GM12891 (cell line): ENCODE measurements around the gene GATAD2A.

Experiments used
- DNase-seq: peaks from one replicate; pipeline ENCODE4 v3.0.0; 2011; ENCODE audit warnings: low spot score; ENCODE audit not compliant: insufficient read length
- FAIRE-seq: peaks from 2 replicates; lab custom pipeline; 2011; peaks lifted over from hg19 to GRCh38; lab: Jason Lieb, UNC
- PAX5 ChIP-seq: IDR thresholded peaks from 2 replicates; pipeline ENCODE4 v1.6.1; 2011; ENCODE audit warnings: low read length, moderate library complexity, mild to moderate bottlenecking; ENCODE audit not compliant: insufficient read depth, severe bottlenecking
- POLR2A ChIP-seq: IDR thresholded peaks from 2 replicates; pipeline ENCODE4 v1.6.1; 2011; ENCODE audit warnings: low read depth, low read length, control low read depth
- POLR2AphosphoS5 ChIP-seq: IDR thresholded peaks from 2 replicates; pipeline ENCODE4 v1.6.1; 2011; ENCODE audit warnings: low read depth, low read length, control low read depth
- POU2F2 ChIP-seq: IDR thresholded peaks from 2 replicates; pipeline ENCODE4 v1.6.1; 2011; ENCODE audit warnings: low read depth, mild to moderate bottlenecking, control low read depth, low read length, moderate library complexity
- SPI1 ChIP-seq: IDR thresholded peaks from 2 replicates; pipeline ENCODE4 v1.6.1; 2011; ENCODE audit warnings: low read depth, low read length, control low read depth
- TAF1 ChIP-seq: IDR thresholded peaks from 2 replicates; pipeline ENCODE4 v1.6.1; 2011; ENCODE audit warnings: low read depth, low read length, control low read depth

Gene GATAD2A

DNA sequence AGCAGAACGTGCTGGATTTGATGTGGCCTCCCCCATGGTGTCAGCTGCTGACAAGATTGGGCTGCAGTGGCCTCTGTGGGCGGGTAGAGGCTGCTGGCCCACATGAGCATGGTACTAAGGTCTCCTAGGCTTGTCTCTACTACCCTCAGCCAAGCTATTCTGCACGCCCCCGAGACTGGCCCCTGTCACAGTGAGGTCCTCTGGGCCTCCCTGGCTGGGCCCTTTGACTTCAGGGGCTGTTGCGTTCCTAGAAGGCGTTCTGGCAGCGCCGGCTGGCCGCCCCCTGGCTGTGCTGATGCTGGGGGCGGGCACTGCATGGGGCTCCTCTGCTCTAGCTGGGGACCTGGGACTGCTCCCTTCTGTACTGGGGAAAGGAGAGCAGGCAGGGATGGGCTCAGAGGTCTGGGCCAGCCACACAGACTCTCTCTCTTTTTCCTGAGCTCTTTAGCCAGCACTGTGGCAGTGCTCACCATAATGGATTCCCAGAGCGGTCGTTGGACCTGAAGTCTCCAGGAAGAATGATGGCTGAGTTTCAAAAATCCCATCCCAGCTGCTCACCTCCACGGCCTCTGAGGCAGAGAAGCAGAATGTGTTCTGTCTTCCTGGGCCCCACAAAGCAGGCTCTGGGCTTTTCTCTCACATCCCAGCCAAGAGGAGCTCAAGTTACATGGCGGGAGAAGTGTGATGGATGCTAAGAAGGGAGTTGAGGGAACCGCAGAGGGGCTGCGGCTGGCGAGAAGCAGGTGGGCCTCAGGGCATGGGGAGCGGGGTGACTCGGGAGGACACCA lies 77.5 kb downstream of the GATAD2A start:
- DNase-seq (no peak), FAIRE-seq (no peak)
- TF ChIP-seq POLR2A (no peak), SPI1 (no peak), TAF1 (no peak), POU2F2 (no peak), POLR2AphosphoS5 (no peak), PAX5 (no peak)

DNA sequence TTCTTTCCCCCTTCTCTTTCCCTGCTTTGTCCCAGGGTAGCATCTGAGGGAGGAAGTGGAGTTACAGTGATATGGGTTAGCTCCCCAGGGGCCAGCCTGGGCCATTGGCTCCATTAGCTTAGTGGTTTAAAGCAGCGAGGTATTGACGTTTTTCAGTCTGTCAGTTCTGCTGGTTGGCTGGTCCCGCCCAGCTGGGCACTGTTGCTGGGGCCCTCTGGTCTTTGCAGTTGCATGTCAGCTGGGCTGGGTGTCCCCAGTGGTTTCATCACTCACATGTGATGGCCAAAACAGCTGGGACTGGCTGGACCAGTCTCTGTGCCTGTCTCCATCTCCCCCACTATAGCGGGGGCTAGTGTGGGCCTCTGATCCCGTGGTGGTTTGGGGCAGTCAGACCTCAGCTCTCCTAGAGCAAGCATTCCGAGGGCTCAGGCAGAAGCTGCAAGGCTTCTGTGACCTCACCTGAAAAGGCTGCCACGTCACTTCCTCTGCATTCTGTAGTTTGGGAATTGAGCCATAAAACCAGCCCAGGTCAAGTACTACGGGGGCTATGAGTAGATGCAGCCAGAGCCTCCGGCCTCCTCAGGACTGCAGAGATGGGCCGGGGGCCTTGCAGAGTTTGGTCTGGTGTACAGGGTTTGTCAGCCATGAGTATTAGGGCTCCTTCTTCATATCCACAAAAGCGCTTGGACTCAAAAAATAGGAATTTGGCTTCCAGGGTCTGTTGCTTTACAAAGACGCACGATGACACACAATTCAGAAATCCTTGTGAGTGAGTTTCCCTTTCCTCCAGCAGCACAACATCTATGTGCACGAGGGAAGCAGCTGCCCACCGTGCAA lies 79.9 kb downstream of the GATAD2A start:
- TF ChIP-seq TAF1 (no peak), SPI1 (0 out of 2 replicates have a peak, but pooled peaks have one; percentile 15)
- DNase-seq = no peak

DNA sequence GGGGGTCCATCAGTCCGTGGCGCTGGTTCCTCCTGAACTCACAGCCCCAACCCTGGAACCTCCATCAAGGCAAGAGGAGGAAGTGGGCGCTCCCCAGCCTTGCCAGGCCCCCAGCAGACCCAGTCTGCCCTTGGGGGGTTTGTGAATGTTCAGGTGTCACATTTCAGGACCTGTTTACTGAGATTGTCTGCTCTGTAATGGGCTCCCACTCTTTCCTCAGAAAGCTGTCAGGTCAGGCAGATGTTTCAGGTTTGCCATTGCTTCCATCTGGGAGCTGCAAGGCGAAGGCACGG lies 80.5 kb downstream of the GATAD2A start:
- TF ChIP-seq TAF1 (no peak), POU2F2 (no peak), POLR2AphosphoS5 (no peak), PAX5 (no peak), POLR2A (no peak), SPI1 (no peak)
- DNase-seq (no peak), FAIRE-seq (no peak)

More for the DNA sequence above, 79.9 kb downstream of the GATAD2A start:
- FAIRE-seq = no peak

DNA sequence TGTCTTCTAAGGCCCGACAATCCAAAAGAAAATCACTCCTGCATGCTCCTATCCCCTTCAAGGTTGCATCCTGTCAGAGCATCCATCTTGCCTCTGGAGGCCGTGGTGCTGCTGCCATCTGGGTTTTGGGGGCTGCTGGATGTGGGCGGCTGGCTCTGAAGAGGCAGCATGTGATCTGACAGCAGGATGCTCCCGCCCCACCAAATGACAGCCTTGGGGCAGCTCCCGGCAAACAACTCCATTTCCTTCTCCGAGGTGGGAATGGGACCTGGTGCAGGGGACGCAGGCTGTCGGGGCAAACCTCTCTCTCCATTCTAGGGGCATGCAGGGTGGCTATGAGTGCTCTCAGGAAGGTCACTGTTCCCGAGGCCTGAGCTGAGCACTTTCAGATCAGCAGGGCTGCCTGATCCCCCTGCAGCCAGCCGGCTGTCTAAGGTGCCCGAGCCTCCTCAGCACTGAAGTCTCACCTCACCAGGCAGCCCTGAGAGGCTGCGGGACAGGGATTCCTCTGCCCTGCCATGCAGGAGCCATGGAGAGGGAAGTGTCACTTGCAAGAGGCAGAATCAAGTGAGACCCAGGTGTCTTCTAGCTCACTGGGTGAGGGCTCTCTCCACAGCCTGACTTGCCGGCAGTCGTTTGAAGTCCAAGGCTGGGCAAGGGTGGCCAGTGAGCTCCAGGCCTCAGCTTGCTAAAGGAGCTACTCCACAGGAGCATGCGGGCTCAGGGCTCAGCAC lies 81.0 kb downstream of the GATAD2A start:
- DNase-seq = no peak

DNA sequence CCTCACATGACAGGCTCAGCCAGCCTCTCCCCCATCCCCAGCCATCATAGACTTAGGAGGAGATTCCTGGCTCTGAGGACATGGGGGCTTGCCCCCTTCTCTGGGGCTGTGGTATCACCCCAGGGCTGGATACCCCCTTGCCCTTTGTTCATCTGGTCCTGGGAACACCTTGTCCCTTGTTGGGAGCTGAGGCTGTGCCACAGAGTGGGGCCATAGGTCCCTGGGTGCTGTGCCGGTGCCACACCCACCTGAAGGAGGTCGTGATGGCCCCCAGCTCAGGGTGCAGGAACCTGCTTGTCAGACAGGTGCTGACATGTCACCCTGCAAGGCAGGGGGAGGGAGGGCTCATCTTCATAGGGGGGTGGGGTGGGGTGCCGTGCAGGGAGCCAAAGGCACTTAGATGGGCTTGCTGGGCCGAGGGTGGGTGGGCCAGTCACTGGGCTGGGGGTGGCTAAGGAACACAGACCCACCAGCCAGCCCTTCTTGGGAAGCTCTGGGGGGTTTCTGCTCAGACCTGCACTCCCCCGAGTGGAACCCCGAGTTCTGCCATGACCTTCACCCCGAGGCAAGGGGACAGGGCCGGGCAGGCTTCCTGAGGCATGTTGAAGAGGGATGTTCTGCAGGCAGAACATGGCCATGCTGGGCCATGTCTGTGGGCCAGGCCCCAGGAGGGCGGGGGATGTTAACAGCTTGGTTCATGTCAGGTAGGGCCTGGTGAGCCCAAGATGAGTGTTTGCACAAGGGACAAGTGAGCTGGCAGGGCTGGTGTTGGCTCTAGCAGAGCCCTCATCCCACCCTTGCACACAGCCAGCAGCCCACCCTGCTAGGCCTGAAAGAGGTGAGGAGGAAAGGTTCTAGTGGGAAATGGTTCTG lies 81.8 kb downstream of the GATAD2A start:
- DNase-seq (no peak), FAIRE-seq (no peak)
- TF ChIP-seq SPI1 (no peak), POLR2A (0 out of 2 replicates have a peak, but pooled peaks have one; percentile 25)

More for the DNA sequence above, 81.0 kb downstream of the GATAD2A start:
- TF ChIP-seq PAX5 = no peak
- TF ChIP-seq POLR2A = 0 out of 2 replicates have a peak, but pooled peaks have one; percentile 25
- no peak for FAIRE-seq

DNA sequence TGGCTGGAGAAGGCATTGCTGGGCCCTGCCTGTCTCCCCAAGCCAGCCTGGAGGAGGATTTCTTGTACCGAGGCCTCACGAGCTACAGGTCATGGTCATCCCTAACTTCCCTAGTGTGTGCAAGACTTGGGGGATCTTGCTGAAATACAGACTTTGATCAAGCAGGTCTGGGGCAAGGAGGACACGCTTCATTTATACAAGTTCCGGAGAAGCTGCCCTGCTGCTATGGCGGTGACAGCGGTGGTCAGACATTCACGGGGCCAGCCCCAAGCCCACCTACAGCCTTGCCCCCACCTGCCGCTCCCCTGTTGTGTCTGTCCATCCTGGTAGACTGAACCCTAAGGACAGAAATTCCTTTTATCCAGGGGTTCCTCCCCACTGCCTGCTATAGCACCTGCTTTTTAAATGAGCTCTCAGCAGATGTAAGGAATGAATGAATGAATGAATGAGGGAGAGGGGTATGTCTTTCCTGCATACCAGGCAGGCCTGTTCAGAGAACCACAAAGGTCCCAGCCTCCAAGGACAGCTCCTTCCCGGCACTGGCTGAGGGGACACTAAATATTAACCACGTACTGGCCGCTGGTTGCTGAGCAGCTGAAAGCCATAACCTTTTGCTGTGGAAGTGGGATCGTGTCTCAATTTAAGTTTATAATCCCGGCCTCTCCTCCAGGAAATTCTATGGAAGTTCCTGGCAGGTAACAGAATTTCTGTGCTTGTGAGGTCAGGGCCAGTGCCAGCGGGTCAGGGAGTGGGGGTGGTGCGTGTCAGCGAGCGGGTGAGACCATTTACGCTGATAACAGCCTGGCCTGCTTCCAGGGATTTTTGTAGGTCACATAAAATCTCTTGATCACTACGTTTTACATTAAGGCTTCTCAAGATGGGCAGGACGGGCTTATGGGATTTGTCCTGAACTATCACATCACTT lies 82.7 kb downstream of the GATAD2A start:
- FAIRE-seq (peak; percentile 26), DNase-seq (no peak)
- TF ChIP-seq TAF1 = no peak
- TF ChIP-seq POLR2A = no peak
- no peak for TF ChIP-seq PAX5
- TF ChIP-seq SPI1 = no peak
- no peak for TF ChIP-seq POLR2AphosphoS5
- no peak for TF ChIP-seq POU2F2

DNA sequence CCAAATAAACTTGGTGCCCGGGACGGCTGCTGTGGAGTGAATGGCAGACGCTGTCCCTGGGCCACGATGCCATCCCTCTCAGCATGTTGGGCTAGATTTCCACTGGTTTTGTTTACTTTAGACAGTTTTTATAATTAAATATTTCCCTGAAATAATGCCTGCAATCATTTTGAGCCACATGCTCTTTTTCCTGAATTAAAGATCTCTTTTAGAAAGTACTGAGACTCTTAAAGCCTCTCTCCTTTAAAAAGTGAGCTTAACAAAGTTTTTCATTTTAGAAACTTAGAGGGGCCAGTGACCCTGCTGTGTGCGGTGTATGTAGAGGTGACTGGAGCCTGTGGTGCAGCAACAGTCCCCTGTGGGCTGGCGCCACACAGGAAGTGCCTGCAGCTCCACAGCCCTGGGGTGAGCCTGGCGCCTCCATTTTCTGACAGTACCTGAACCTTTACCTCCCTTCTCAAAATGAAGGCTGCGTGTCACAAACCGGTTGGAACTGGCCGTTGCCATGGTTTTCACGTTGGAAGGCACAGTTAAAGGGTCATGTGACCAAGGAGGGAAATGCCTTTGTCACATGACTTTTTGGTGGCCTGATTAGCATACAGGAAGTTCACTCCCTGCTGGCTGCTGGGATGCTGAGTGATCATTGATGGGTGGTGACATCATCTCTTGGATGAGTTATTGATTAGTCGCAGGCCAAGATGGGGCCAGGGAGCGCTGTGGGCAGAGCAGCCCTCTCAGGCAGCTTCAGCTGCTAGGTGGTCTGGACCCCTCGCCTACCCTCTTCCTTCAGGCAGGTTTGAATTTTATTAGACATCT lies 83.6 kb downstream of the GATAD2A start:
- TF ChIP-seq POLR2A (no peak), PAX5 (no peak), TAF1 (peak; percentile 37; the same call in 1 of the 2 replicates), POU2F2 (peak; percentile 92), POLR2AphosphoS5 (no peak), SPI1 (peak; percentile 53)
- FAIRE-seq (peak; percentile 98), DNase-seq (peak; percentile 65)

DNA sequence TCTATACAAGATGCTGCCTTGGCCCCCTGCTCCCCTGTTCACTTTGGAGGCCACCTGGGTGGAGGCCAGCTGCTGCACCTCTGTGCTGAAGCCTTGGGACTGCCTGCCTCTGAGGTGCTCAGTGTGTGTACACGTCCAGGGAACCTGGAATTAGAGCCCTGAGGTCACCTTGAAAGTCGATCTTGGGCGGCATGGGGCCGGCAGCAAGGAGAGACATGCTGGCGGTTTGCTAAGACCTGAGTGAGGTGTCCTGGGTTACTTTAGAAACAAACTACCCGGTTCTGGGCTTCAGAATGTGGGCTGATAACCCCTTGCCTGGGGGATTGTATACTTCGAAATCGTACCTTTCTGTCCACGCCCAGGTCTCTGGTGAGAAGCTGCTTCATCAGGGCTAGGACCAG lies 84.3 kb downstream of the GATAD2A start:
- TF ChIP-seq POLR2A = no peak
- TF ChIP-seq POLR2AphosphoS5 = no peak
- TF ChIP-seq TAF1 = no peak
- TF ChIP-seq PAX5 = no peak
- TF ChIP-seq SPI1 = no peak
- TF ChIP-seq POU2F2 = no peak
- DNase-seq (no peak), FAIRE-seq (no peak)
